ENCODE results near the gene MICAL3.
"Not testable (repeated sequence)": the region's sequence is repeated elsewhere in the genome, so short reads cannot be mapped to it uniquely, and the experiment has no call there.

Gene MICAL3

DNA sequence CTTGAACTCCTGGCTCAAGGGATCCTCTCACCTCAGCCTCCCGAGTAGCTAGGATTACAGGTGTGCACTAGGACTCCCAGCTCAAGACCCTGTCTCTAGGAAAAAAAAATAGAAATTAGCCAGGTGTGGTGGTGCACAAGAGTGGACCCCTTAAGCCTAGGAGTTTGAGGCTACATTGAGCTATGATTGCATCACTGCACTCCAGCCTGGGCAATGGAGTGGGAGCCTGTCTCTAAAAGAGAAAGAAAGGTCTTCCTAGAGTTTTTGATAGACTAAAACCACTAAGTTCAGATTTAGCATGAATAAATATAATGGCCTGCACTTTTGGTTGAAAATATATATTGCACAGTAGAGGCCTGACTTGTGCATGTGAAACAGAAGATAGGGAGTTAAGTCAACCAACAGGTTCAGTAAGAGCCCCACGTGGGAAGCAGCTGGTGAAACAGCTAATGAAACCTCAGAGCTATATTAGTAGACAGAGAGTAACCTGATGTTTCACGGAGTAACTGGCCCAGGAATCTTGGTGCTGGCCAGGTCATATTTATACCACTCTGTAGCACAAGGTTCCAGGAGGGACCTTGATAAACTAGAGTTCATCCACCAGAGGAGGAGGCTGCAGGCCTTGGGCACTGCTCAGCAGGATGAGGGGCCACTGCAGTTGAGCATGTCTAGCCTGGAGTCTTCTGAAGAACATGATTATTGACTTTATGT is 4.6 kb upstream of the MICAL3 start:
- Histone ChIP-seq H3K36me3 (ENCODE audit: insufficient read depth, low read length) (no peaks in the 10 kb centered on the region), H3K4me1 (ENCODE audit: insufficient read depth, low read length) (peaks cover 33% of the 10 kb centered on the region), H3K27ac (ENCODE audit: low read depth, low read length) (no peak overlapping the region), H3K9ac (ENCODE audit: low read length) (no peak overlapping the region), H3K9me3 (ENCODE audit: low read length) (no peaks in the 10 kb centered on the region), H3K27me3 (ENCODE audit: control insufficient read depth in 1 of 2, insufficient read depth in 2 of 2, low read length in 2 of 2) (no peaks in the 10 kb centered on the region), H3K4me3 (ENCODE audit: low read depth in 1 of 2, low read length in 2 of 2) (no peak overlapping the region)

DNA sequence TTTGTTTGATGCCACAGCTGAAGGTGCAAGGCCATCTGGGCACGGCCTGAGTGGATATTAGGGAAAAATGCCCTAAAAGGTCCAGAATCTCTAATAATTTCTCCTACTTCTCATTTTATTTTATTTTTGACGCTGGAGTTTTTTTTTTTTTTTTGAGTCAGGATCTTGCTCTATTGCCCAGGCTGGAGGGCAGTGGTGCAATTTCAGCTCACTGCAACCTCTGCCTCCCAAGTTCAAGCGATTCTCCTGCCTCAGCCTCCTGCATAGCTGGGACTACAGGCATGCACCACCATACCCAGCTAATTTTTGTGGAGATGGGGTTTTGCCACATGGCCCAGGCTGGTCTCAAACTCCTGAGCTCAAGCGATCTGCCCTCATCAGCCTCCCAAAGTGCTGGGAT is 1.5 kb upstream of the MICAL3 start:
- not testable (repeated sequence) for H3K9ac ChIP-seq (ENCODE audit: low read length); H3K4me3 ChIP-seq (ENCODE audit: low read depth in 1 of 2, low read length in 2 of 2); H3K27ac ChIP-seq (ENCODE audit: low read depth, low read length); H3K36me3 ChIP-seq (ENCODE audit: insufficient read depth, low read length); H3K9me3 ChIP-seq (ENCODE audit: low read length); H3K27me3 ChIP-seq (ENCODE audit: control insufficient read depth in 1 of 2, insufficient read depth in 2 of 2, low read length in 2 of 2)
- H3K4me1 ChIP-seq (ENCODE audit: insufficient read depth, low read length) = peaks cover 22% of the 10 kb centered on the region

DNA sequence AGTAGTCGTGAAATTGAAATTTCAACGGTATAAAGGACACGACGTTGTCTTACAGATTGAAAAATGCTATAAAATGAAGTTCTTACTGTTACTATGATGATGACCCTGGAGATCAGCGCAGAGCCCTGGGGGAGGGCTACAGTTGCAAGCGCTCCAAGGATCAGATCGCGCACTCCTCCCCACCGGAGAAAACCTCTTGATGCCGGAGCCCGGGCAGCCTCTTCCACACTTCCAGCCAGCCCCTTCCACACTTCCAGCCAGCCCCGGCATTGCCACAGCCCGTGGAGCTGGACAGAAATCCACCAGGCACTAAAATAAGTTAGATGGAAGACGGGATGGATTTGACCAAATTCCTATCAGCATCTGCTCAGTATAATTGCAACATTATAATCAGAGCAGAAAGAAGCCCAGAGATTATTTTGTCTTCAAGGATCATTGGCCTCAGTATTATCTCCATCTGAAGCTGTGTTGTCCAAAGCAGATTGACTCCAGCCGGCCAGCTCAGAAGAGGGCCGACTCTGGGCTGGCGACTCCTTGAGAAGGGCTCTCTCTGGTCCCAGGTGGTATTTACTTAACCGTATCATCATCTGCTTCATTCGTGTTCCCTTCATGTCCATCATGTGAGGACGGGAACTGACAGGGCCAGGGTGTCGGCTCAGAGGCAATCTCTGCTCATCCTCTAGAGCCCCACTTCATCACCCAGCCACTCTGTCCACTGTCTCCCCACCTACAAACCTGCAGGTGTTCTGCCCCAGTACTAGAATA is 777 bp upstream of the MICAL3 start:
- peak overlapping the region in 1 of 2 donors; percentile 65 for H3K4me3 ChIP-seq (ENCODE audit: low read depth in 1 of 2, low read length in 2 of 2)
- no peaks in the 10 kb centered on the region for H3K9me3 ChIP-seq (ENCODE audit: low read length)
- peak overlapping the region; percentile 54 for H3K27ac ChIP-seq (ENCODE audit: low read depth, low read length)
- H3K27me3 ChIP-seq (ENCODE audit: control insufficient read depth in 1 of 2, insufficient read depth in 2 of 2, low read length in 2 of 2) = no peaks in the 10 kb centered on the region
- H3K9ac ChIP-seq (ENCODE audit: low read length) = no peak overlapping the region
- peaks cover 21% of the 10 kb centered on the region for H3K4me1 ChIP-seq (ENCODE audit: insufficient read depth, low read length)
- no peaks in the 10 kb centered on the region for H3K36me3 ChIP-seq (ENCODE audit: insufficient read depth, low read length)

DNA sequence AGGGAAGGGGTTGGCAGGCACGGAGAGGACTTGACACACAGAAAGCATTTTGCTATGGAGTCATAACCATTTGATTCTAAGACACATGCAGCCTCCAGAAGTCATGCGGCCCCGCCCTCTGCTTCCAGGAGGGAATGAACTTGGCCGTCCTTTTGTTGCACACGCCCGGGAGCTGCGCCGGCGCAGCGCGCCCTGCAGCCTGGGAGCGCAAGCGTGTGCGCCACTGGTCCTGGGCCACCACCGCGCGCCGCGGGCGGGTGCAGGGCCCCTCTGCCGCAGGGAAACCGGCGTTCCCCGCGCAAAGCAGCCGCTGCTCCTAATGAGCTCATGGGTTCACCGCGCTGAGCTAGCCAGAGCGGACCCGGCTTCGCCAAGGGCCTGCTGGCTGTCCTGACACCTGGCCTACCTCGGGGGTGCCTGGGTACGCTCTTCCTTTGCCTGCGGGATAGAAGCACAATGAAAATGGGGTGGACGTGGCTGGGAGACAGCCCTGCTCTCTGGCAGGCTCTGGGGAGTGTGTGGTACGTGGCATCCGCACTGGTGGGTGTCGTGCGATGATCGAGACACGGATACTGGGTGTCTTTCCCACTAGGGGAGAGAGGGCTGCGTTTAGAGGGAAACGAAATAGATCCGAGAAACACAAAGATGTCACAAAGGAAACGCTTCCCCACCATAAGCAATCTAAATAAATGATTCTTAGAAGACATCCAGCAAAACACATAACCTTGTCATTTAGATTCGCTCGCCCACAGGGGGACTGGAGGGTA is 669 bp downstream of the MICAL3 start:
- H3K27ac ChIP-seq (ENCODE audit: low read depth, low read length) = peak overlapping the region; percentile 88
- no peaks in the 10 kb centered on the region for H3K9me3 ChIP-seq (ENCODE audit: low read length)
- no peaks in the 10 kb centered on the region for H3K27me3 ChIP-seq (ENCODE audit: control insufficient read depth in 1 of 2, insufficient read depth in 2 of 2, low read length in 2 of 2)
- peaks cover 21% of the 10 kb centered on the region for H3K4me1 ChIP-seq (ENCODE audit: insufficient read depth, low read length)
- H3K9ac ChIP-seq (ENCODE audit: low read length) = peak overlapping the region; percentile 96
- peak overlapping the region; percentile 60 to 92 for H3K4me3 ChIP-seq (ENCODE audit: low read depth in 1 of 2, low read length in 2 of 2)
- no peaks in the 10 kb centered on the region for H3K36me3 ChIP-seq (ENCODE audit: insufficient read depth, low read length)

DNA sequence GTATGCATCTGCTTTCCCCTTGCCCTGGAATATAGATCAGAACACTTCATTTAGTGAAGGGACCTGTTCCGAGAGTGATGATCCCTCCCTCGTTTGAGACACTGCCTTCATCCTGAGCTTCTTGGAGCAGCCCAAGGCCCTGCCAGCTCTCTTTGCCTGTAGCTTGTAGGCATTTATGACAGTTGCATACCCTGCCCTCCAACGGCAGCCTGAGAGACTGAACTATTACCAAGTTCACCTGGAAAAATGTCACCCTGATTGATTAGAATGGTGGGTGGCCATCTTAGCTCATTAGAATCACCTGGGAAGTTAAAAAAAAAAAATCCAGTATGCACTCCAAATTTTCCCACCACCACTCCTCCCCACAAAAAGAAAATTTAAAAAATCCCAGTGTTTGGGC is 1.5 kb downstream of the MICAL3 start:
- Histone ChIP-seq H3K9ac (ENCODE audit: low read length) (peak overlapping the region; percentile 68), H3K27ac (ENCODE audit: low read depth, low read length) (peak overlapping the region; percentile 88), H3K4me3 (ENCODE audit: low read depth in 1 of 2, low read length in 2 of 2) (peak overlapping the region; percentile 2 to 92), H3K27me3 (ENCODE audit: control insufficient read depth in 1 of 2, insufficient read depth in 2 of 2, low read length in 2 of 2) (no peaks in the 10 kb centered on the region), H3K36me3 (ENCODE audit: insufficient read depth, low read length) (no peaks in the 10 kb centered on the region), H3K9me3 (ENCODE audit: low read length) (no peaks in the 10 kb centered on the region), H3K4me1 (ENCODE audit: insufficient read depth, low read length) (peaks cover 21% of the 10 kb centered on the region)

DNA sequence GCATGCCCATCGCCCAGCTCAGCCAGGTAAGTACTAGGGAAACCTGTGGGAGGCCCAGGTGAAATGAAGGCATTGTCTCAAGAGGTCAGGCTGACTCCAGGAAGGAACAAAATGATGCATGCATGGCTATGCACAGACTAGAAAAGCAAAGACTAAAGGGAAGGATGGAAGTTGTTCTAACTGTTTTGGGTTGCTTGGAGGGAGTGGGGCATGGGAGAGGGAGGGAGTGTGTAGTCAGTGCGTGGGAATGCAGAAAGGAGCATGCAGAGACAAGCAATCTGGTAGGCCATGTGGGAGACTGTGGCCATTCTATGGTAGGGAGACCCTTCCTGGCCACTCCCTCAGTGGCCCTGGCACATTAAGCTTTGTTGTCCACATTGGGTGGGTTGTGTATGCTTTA is 2.9 kb downstream of the MICAL3 start:
- Histone ChIP-seq H3K27ac (ENCODE audit: low read depth, low read length) (no peak overlapping the region), H3K9me3 (ENCODE audit: low read length) (no peaks in the 10 kb centered on the region), H3K27me3 (ENCODE audit: control insufficient read depth in 1 of 2, insufficient read depth in 2 of 2, low read length in 2 of 2) (no peaks in the 10 kb centered on the region), H3K4me1 (ENCODE audit: insufficient read depth, low read length) (peaks cover 21% of the 10 kb centered on the region), H3K4me3 (ENCODE audit: low read depth in 1 of 2, low read length in 2 of 2) (no peak overlapping the region), H3K36me3 (ENCODE audit: insufficient read depth, low read length) (no peaks in the 10 kb centered on the region), H3K9ac (ENCODE audit: low read length) (no peak overlapping the region)

DNA sequence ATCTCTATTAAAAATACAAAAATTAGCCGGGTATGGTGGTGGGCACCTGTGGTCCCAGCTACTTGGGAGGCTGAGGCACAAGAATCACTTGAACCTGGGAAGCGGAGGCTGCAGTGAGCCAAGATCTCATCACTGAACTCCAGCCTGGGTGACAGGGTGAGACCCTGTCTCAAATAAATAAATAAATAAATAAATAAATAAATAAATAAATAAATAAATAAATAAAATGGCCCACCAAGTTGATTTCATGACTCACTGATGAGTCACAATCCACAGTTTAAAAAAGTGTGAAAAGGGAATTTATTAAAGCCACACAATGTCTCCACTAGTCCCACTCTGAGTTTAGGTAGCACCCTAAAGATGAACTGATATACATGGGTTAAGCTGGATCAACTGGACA is 3.6 kb downstream of the MICAL3 start:
- not testable (repeated sequence) for H3K27me3 ChIP-seq (ENCODE audit: control insufficient read depth in 1 of 2, insufficient read depth in 2 of 2, low read length in 2 of 2); H3K9me3 ChIP-seq (ENCODE audit: low read length); H3K27ac ChIP-seq (ENCODE audit: low read depth, low read length); H3K4me3 ChIP-seq (ENCODE audit: low read depth in 1 of 2, low read length in 2 of 2); H3K36me3 ChIP-seq (ENCODE audit: insufficient read depth, low read length); H3K9ac ChIP-seq (ENCODE audit: low read length)
- peaks cover 21% of the 10 kb centered on the region for H3K4me1 ChIP-seq (ENCODE audit: insufficient read depth, low read length)

DNA sequence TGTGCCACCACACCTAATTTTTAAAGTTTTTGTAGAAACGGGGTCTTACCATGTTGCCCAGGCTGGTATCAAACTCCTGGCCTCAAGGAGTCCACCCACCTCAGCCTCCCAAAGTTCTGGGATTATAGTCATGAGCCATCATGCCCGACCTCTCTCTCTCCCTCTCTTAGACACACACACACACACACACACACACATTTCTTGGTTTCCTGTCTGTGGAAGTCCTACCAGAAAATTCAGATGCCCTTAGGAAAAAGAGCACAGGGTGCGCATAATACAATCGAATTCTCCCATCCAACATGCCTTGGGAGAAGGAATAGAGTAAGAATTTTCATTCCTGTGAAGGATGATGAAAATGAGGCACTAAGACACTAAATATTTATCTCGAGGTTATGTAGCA is 10.4 kb downstream of the MICAL3 start:
- Histone ChIP-seq H3K36me3 (ENCODE audit: insufficient read depth, low read length) (no peaks in the 10 kb centered on the region), H3K9ac (ENCODE audit: low read length) (no peak overlapping the region), H3K9me3 (ENCODE audit: low read length) (no peaks in the 10 kb centered on the region), H3K27me3 (ENCODE audit: control insufficient read depth in 1 of 2, insufficient read depth in 2 of 2, low read length in 2 of 2) (no peaks in the 10 kb centered on the region), H3K4me3 (ENCODE audit: low read depth in 1 of 2, low read length in 2 of 2) (no peak overlapping the region), H3K27ac (ENCODE audit: low read depth, low read length) (no peak overlapping the region), H3K4me1 (ENCODE audit: insufficient read depth, low read length) (no peaks in the 10 kb centered on the region)

DNA sequence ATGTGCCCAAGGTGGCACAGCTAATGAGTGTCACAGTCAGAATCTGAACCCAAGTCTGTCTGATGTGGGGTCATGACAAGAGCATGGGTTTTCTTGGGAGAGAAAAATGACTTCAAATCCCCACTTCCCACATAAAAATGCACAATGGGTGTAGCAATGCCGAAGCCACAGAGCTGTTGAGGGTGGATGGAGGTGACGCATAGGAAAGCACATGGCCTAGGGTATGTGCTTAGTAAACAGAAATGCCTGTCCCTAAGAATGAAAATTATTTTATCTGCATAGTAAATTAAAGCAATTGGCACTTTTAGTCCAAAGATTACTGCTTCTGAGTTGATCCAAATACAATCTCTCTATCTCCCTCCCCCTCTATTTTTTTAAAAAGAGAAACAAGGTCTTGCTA is 10.9 kb downstream of the MICAL3 start:
- Histone ChIP-seq H3K27ac (ENCODE audit: low read depth, low read length) (no peak overlapping the region), H3K4me3 (ENCODE audit: low read depth in 1 of 2, low read length in 2 of 2) (no peak overlapping the region)

DNA sequence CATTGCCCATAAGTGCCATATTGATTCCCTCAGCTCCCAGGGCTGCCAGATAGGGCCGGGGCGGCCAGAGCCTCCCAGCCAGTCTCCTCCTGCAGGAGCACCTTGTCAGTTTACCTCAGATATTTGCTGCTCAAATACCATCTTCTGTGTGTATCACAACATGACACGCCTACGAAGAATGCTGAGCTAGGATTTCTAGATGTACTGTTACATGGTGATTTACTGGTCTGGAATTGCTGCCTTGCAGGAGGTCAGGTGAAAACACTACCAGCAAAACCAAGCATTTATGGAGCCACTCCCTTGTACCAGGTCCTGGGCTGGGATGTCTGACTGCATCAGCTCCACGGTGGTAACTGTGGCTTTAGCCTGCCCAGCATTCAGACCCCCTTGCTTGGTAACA is 11.8 kb downstream of the MICAL3 start:
- no peaks in the 10 kb centered on the region for H3K27me3 ChIP-seq (ENCODE audit: control insufficient read depth in 1 of 2, insufficient read depth in 2 of 2, low read length in 2 of 2)
- no peaks in the 10 kb centered on the region for H3K9me3 ChIP-seq (ENCODE audit: low read length)
- no peak overlapping the region for H3K27ac ChIP-seq (ENCODE audit: low read depth, low read length)
- no peaks in the 10 kb centered on the region for H3K36me3 ChIP-seq (ENCODE audit: insufficient read depth, low read length)
- H3K4me1 ChIP-seq (ENCODE audit: insufficient read depth, low read length) = no peaks in the 10 kb centered on the region
- H3K4me3 ChIP-seq (ENCODE audit: low read depth in 1 of 2, low read length in 2 of 2) = no peak overlapping the region
- no peak overlapping the region for H3K9ac ChIP-seq (ENCODE audit: low read length)

More for the DNA sequence above, 10.9 kb downstream of the MICAL3 start:
- Histone ChIP-seq H3K4me1 (ENCODE audit: insufficient read depth, low read length) (no peaks in the 10 kb centered on the region), H3K36me3 (ENCODE audit: insufficient read depth, low read length) (no peaks in the 10 kb centered on the region), H3K27me3 (ENCODE audit: control insufficient read depth in 1 of 2, insufficient read depth in 2 of 2, low read length in 2 of 2) (no peaks in the 10 kb centered on the region), H3K9me3 (ENCODE audit: low read length) (no peaks in the 10 kb centered on the region), H3K9ac (ENCODE audit: low read length) (no peak overlapping the region)

DNA sequence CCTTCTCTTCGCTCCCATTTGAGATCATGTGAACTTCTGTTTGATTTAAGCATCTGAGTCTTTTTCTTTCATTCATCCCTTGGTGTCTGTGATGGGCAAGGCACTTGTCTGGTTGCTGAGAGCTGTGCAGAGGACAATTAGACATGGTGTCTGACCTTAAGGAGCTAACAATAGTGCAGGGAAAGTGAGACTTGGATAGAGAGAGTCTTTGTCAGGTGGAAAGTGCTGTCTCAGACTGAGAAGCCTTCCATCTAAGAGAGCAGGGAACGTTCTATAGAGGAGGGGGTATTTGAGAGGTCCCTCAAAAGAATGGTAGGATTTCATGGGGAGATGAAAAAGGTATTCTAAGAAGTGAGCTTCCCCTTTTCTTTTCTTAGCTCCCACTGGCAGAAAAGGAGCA is 14.1 kb downstream of the MICAL3 start:
- H3K4me3 ChIP-seq (ENCODE audit: low read depth in 1 of 2, low read length in 2 of 2) = no peak overlapping the region

More for the DNA sequence above, 14.1 kb downstream of the MICAL3 start:
- Histone ChIP-seq H3K4me1 (ENCODE audit: insufficient read depth, low read length) (peaks cover 8% of the 10 kb centered on the region), H3K9me3 (ENCODE audit: low read length) (no peaks in the 10 kb centered on the region), H3K27ac (ENCODE audit: low read depth, low read length) (no peak overlapping the region), H3K36me3 (ENCODE audit: insufficient read depth, low read length) (no peaks in the 10 kb centered on the region), H3K9ac (ENCODE audit: low read length) (no peak overlapping the region), H3K27me3 (ENCODE audit: control insufficient read depth in 1 of 2, insufficient read depth in 2 of 2, low read length in 2 of 2) (no peaks in the 10 kb centered on the region)
